NCI-H82 treated with DMSO at 0.1 percent for 48 hours (cell line): ENCODE data around the gene ZNF827.

Source experiments
- DNase-seq: peaks from one replicate; lab custom pipeline; 2025; ENCODE audit not compliant: unreplicated experiment; lab: John Stamatoyannopoulos, UW

ZNF827 gene

GRCh38 chr4:145890689-145891088, 47.9 kb downstream of the ZNF827 start:
- peak; percentile 22 for DNase-seq

GRCh38 chr4:145888393-145888792, 50.2 kb downstream of the ZNF827 start:
- DNase-seq: no peak

- DNase-seq: no peak
Measured at GRCh38 chr4:145887241-145887991, 51.2 kb downstream of the ZNF827 start.

- no peak for DNase-seq
Measured at GRCh38 chr4:145886871-145887240, 51.8 kb downstream of the ZNF827 start.

- no peak for DNase-seq
Measured at GRCh38 chr4:145885666-145886065, 53.0 kb downstream of the ZNF827 start.

- no peak for DNase-seq
Measured at GRCh38 chr4:145884775-145885174, 53.8 kb downstream of the ZNF827 start.

GRCh38 chr4:145883101-145883694, 55.4 kb downstream of the ZNF827 start:
- DNase-seq: no peak

- no peak for DNase-seq
Measured at GRCh38 chr4:145882604-145883003, 56.0 kb downstream of the ZNF827 start.

- no peak for DNase-seq
Measured at GRCh38 chr4:145881989-145882388, 56.6 kb downstream of the ZNF827 start.

GRCh38 chr4:145881576-145881975, 57.0 kb downstream of the ZNF827 start:
- no peak for DNase-seq

GRCh38 chr4:145880355-145880960, 58.2 kb downstream of the ZNF827 start:
- DNase-seq: no peak

GRCh38 chr4:145879598-145879997, 59.0 kb downstream of the ZNF827 start:
- no peak for DNase-seq

GRCh38 chr4:145878501-145879435, 59.9 kb downstream of the ZNF827 start:
- no peak for DNase-seq

- DNase-seq: no peak
Measured at GRCh38 chr4:145876531-145877180, 62.0 kb downstream of the ZNF827 start.

- no peak for DNase-seq
Measured at GRCh38 chr4:145873901-145874300, 64.7 kb downstream of the ZNF827 start.

- no peak for DNase-seq
Measured at GRCh38 chr4:145871209-145871608, 67.4 kb downstream of the ZNF827 start.

GRCh38 chr4:145870155-145871020, 68.2 kb downstream of the ZNF827 start:
- DNase-seq: peak; percentile 43

- no peak for DNase-seq
Measured at GRCh38 chr4:145868637-145869409, 69.8 kb downstream of the ZNF827 start.

- DNase-seq: no peak
Measured at GRCh38 chr4:145867406-145867805, 71.2 kb downstream of the ZNF827 start.
